ENCODE measurements around the gene SDK2. TPM values are rescaled to one million over a fixed set of nuclear protein-coding genes. Genes with fewer than 3 reads are reported as not detected.

Gene SDK2
- total RNA-seq, 4 donors from 2014 or later: 1.5 to 7.0 (median 3.7) TPM

GRCh38 chr17:73551144-73551543, 93.1 kb downstream of the SDK2 start:
- Histone ChIP-seq H3K36me3 (no peaks in the 10 kb centered on the region), H3K4me1 (peaks cover 0 to 34% of the 10 kb centered on the region in 2 donors), H3K27ac (no peak overlapping the region), H3K9me3 (no peaks in the 10 kb centered on the region), H3K4me3 (replicated peaks in 1 of 3) (no peak overlapping the region), H3K27me3 (no peaks in the 10 kb centered on the region)
- WGBS, 2 donors: 90 to 92% methylated on average over 20 of the region's 20 CpGs
- intact Hi-C loops (cut with DNase I): no loop called here
- no peak for DNase-seq
- TF ChIP-seq CTCF (IDR thresholded peaks at IDR 0.05) (no peak), POLR2A (IDR thresholded peaks at IDR 0.05) (no peak)

GRCh38 chr17:73550556-73550955, 93.7 kb downstream of the SDK2 start:
- Histone ChIP-seq H3K27me3 (no peaks in the 10 kb centered on the region), H3K36me3 (no peaks in the 10 kb centered on the region), H3K9me3 (no peaks in the 10 kb centered on the region), H3K4me3 (replicated peaks in 1 of 3) (no peak overlapping the region), H3K27ac (peak overlapping the region in 1 of 3 donors; percentile 36), H3K4me1 (peaks cover 0 to 34% of the 10 kb centered on the region in 2 donors)
- TF ChIP-seq POLR2A (IDR thresholded peaks at IDR 0.05) (no peak), CTCF (IDR thresholded peaks at IDR 0.05) (no peak)
- DNase-seq: peak; percentile 51 to 75
- intact Hi-C loops (cut with DNase I): no loop called here
- WGBS, 2 donors: 40 to 41% methylated on average over 10 of the region's 10 CpGs

GRCh38 chr17:73549841-73550430, 94.3 kb downstream of the SDK2 start:
- TF ChIP-seq POLR2A (IDR thresholded peaks at IDR 0.05): no peak
- TF ChIP-seq CTCF (IDR thresholded peaks at IDR 0.05): no peak
- DNase-seq: no peak
- peak overlapping the region in 1 of 3 donors; percentile 10 for H3K27ac ChIP-seq
- no peak overlapping the region for H3K4me3 ChIP-seq (replicated peaks in 1 of 3)
- H3K9me3 ChIP-seq: no peaks in the 10 kb centered on the region
- no peaks in the 10 kb centered on the region for H3K36me3 ChIP-seq
- WGBS, 2 donors: 54 to 75% methylated on average over 4 to 11 of the region's 12 CpGs
- H3K27me3 ChIP-seq: no peaks in the 10 kb centered on the region
- intact Hi-C loops (cut with DNase I): no loop called here
- peaks cover 0 to 34% of the 10 kb centered on the region in 2 donors for H3K4me1 ChIP-seq

GRCh38 chr17:73548620-73549311, 95.5 kb downstream of the SDK2 start:
- WGBS, 2 donors: 19 to 37% methylated on average over 8 to 11 of the region's 11 CpGs

More at GRCh38 chr17:73548620-73549311, 95.5 kb downstream of the SDK2 start:
- Histone ChIP-seq H3K36me3 (no peaks in the 10 kb centered on the region), H3K9me3 (no peaks in the 10 kb centered on the region), H3K27ac (peak overlapping the region in 1 of 3 donors; percentile 1), H3K4me1 (peaks cover 0 to 34% of the 10 kb centered on the region in 2 donors), H3K27me3 (no peaks in the 10 kb centered on the region), H3K4me3 (replicated peaks in 1 of 3) (no peak overlapping the region)
- peak; percentile 67 to 70 for DNase-seq
- intact Hi-C loops (cut with DNase I): no loop called here
- no peak for TF ChIP-seq CTCF (IDR thresholded peaks at IDR 0.05)
- TF ChIP-seq POLR2A (IDR thresholded peaks at IDR 0.05): no peak

Data from thyroid gland (tissue), 4 donors.